HCT116 (cell line): ENCODE measurements around the gene PCGF2. TPM values are rescaled to one million over a fixed set of nuclear protein-coding genes. Genes with fewer than 3 reads are reported as not detected.

ENCODE experiments used
- ATAC-seq: fragments of 200-7000 bp; cut with Tn5 transposase; 2 replicates; pipeline ENCODE4 v1.9.1; 2020; ENCODE audit warnings: mild to moderate bottlenecking, moderate library complexity
- BruUV-seq: library from RNA; stranded (reverse); fragments of 400-500 nt; replicated peaks from 2 replicates; lab custom pipeline; 2021; lab: Mats Ljungman, UMichigan
- CTCF ChIA-PET: fragments of 300-600 bp; sonication (Branson Sonifier 250); formaldehyde crosslinking; loops from one replicate; lab custom pipeline; 2021; ENCODE audit warnings: antibody characterized with exemption; lab: Charles Lee
- POLR2A ChIA-PET: fragments of 300-600, 350-600 bp; sonication (Branson Sonifier 250); formaldehyde crosslinking; loops from one replicate; lab custom pipeline; 2021; ENCODE audit warnings: antibody characterized with exemption; lab: Charles Lee
- RAD21 ChIA-PET, 2 experiments: fragments of 300-600 bp; sonication (Branson Sonifier 250); formaldehyde crosslinking; loops; one replicate each; lab custom pipeline; 2023; ENCODE audit warnings: low total read pairs in 2 of 2; ENCODE audit not compliant: uncharacterized antibody in 2 of 2, unreplicated experiment in 2 of 2, low non-redundant PET in 1 of 2; lab: Charles Lee
- DNase-seq: peaks from one replicate; pipeline ENCODE4 v3.0.0-alpha.2; 2010; ENCODE audit warnings: low read depth, low spot score
- H2AFZ ChIP-seq: fragments of 200-600 bp; shearing (Covaris generic), sonication (generic); 2 replicates; pipeline ENCODE4 v1.6.1; 2017; ENCODE audit warnings: low read depth, mixed run types, mixed read lengths, antibody characterized with exemption, low read length; ENCODE audit not compliant: poor library complexity, severe bottlenecking
- H3K27ac ChIP-seq: 2 replicates; pipeline ENCODE4 v1.5.1; 2012; ENCODE audit warnings: low read depth, low read length
- H3K27me3 ChIP-seq: fragments of 200-600 bp; sonication (generic); 2 replicates; pipeline ENCODE4 v1.6.1; 2016; ENCODE audit warnings: mixed run types, low read length, mixed read lengths; ENCODE audit not compliant: insufficient read depth
- H3K36me3 ChIP-seq, 2 experiments: fragments of 200-500 bp in 1 of 2; fragments of 200-600 bp in 1 of 2; sonication (Bioruptor generic) in 1 of 2; sonication (generic) in 1 of 2; 2 replicates each; pipeline versions ENCODE4 v1.5.1 to v1.6.1; 2014 to 2016; ENCODE audit warnings: low read length in 2 of 2, inconsistent platforms in 1 of 2, mixed read lengths in 1 of 2, mixed run types in 1 of 2; ENCODE audit not compliant: insufficient read depth in 2 of 2, control insufficient read depth in 1 of 2
- H3K4me1 ChIP-seq, 2 experiments: fragments of 200-600 bp in 1 of 2; sonication (generic) in 1 of 2; 2 replicates each; pipeline versions ENCODE4 v1.5.1 to v1.6.1; 2012 to 2017; ENCODE audit warnings: low read length in 2 of 2, inconsistent platforms in 1 of 2, mild to moderate bottlenecking in 1 of 2, mixed read lengths in 1 of 2, mixed run types in 1 of 2, moderate library complexity in 1 of 2; ENCODE audit not compliant: insufficient read depth in 2 of 2, control insufficient read depth in 1 of 2
- H3K4me2 ChIP-seq: fragments of 200-600 bp; sonication (generic); 2 replicates; pipeline ENCODE4 v1.6.1; 2017; ENCODE audit warnings: mixed run types, low read length, mixed read lengths
- H3K4me3 ChIP-seq, 2 experiments: fragments of 200-600 bp in 1 of 2; sonication (generic) in 1 of 2; replicated peaks in 1 of 2; 2 replicates each; pipeline ENCODE4 v1.5.1; 2011 to 2016; ENCODE audit warnings: low read length in 2 of 2, control low read depth in 1 of 2, low read depth in 1 of 2, mild to moderate bottlenecking in 1 of 2, mixed read lengths in 1 of 2, mixed run types in 1 of 2
- H3K79me2 ChIP-seq: fragments of 200-600 bp; sonication (generic); 2 replicates; pipeline ENCODE4 v1.6.1; 2017; ENCODE audit warnings: mild to moderate bottlenecking, mixed run types, low read length, moderate library complexity, mixed read lengths; ENCODE audit not compliant: insufficient read depth
- H3K9ac ChIP-seq: fragments of 200-600 bp; sonication (generic); 2 replicates; pipeline ENCODE4 v1.6.1; 2016; ENCODE audit warnings: low read length, mixed read lengths
- H3K9me2 ChIP-seq: fragments of 200-600 bp; sonication (generic), shearing (Covaris generic); 2 replicates; pipeline ENCODE4 v1.6.1; 2017; ENCODE audit warnings: mixed run types, mild to moderate bottlenecking, moderate library complexity; ENCODE audit not compliant: insufficient read depth
- H3K9me3 ChIP-seq, 2 experiments: fragments of 200-500 bp in 1 of 2; fragments of 200-600 bp in 1 of 2; sonication (Bioruptor generic) in 1 of 2; sonication (generic) in 1 of 2; 2 replicates each; pipeline ENCODE4 v1.6.1; 2014 to 2017; ENCODE audit warnings: low read length in 2 of 2, mixed read lengths in 2 of 2, inconsistent platforms in 1 of 2, low read depth in 1 of 2, mild to moderate bottlenecking in 1 of 2, mixed run types in 1 of 2, moderate library complexity in 1 of 2; ENCODE audit not compliant: control insufficient read depth in 1 of 2, insufficient read depth in 1 of 2
- H4K20me1 ChIP-seq: fragments of 200-600 bp; sonication (generic), shearing (Covaris generic); 2 replicates; pipeline ENCODE4 v1.6.1; 2017; ENCODE audit warnings: mixed run types, mild to moderate bottlenecking, moderate library complexity; ENCODE audit not compliant: insufficient read depth
- FOSL1 ChIP-seq: IDR thresholded peaks from 2 replicates; pipeline ENCODE4 v1.6.1; 2012; ENCODE audit warnings: low read depth
- JUND ChIP-seq: IDR thresholded peaks from 2 replicates; pipeline ENCODE4 v1.6.1; 2012
- POLR2A ChIP-seq: IDR thresholded peaks from 2 replicates; pipeline ENCODE4 v1.7.0; 2011; ENCODE audit warnings: borderline replicate concordance; ENCODE audit not compliant: insufficient read depth, insufficient read length; ENCODE audit errors: extremely low read depth
- SP1 ChIP-seq: IDR thresholded peaks from 2 replicates; pipeline ENCODE4 v1.6.1; 2012; ENCODE audit warnings: low read depth
- SRF ChIP-seq: IDR thresholded peaks from 2 replicates; pipeline ENCODE4 v1.6.1; 2012; ENCODE audit warnings: low read depth
- YY1 ChIP-seq: IDR thresholded peaks from 2 replicates; pipeline ENCODE4 v1.6.1; 2011; ENCODE audit warnings: low read length, low read depth, moderate library complexity, mild to moderate bottlenecking; ENCODE audit not compliant: insufficient replicate concordance; ENCODE audit errors: extremely low read depth
- ZFX ChIP-seq: fragments of 450-650 bp; IDR thresholded peaks from 2 replicates; pipeline ENCODE4 v1.6.1; 2017
- ZNF274 ChIP-seq: fragments of 200-500 bp; sonication (Bioruptor generic); IDR thresholded peaks from 2 replicates; pipeline ENCODE4 v1.6.1; 2014; ENCODE audit warnings: mild to moderate bottlenecking, low read depth, low read length, inconsistent platforms
- intact Hi-C: fragments of 100-400 bp; cut with micrococcal nuclease; formaldehyde crosslinking; loops from 2 replicates; pipeline ENCODE4 v1.10.0; 2022
- total RNA-seq: library from RNA; stranded (reverse); gene quantifications from one replicate; pipeline ENCODE4 v1.2.1, GENCODE V29; 2021; ENCODE audit not compliant: unreplicated experiment
- TF ChIP-seq, protein P1 (sequence below): IDR thresholded peaks from 2 replicates; pipeline ENCODE4 v1.6.1; 2011; ENCODE audit warnings: mild to moderate bottlenecking, low read length, moderate library complexity; ENCODE audit not compliant: insufficient replicate concordance; ENCODE audit errors: extremely low read depth
- TF ChIP-seq, protein P2 (sequence below): IDR thresholded peaks from 2 replicates; pipeline ENCODE4 v1.6.1; 2012

The PCGF2 gene
- total RNA-seq, 1 experiment from 2014 or later, result 64.6 TPM

DNA sequence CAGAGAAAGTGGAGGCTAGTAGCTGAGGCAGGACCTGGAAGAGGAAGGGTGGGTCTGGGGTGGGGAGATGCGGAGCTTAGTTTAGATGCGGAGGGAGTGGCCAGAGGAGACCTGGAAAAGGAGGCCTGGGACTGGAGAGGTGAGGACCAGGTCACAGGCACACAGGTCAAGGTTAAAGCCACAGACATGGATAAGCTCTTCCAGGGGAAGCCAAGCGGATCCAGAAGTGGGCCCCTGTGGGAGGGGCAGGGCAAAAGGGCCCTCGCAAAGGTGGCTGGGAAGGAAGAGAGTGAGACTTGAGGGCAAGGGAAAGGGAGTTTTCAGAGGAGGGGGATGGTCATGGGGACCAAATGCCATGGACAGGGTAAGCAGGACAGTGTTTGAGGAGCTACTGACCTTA is 57.0 kb downstream of the PCGF2 start:
- POLR2A ChIA-PET, result interaction anchor here (1.0 kb wide), 1 partner anchor 163 kb away, joined by 3 read pairs; the partner anchor contains the start of gene RPL23
- Histone ChIP-seq H3K9me3 (no peaks in the 10 kb centered on the region), H3K4me3 (no peak overlapping the region)
- DNase-seq, result no peak
- TF ChIP-seq SRF (no peak), JUND (no peak), POLR2A (no peak), ZNF274 (no peak), YY1 (no peak), ZFX (no peak)
- TF ChIP-seq, all 23 proteins: peak for 0
- no peaks in the 10 kb centered on the region for H3K36me3 ChIP-seq
- H4K20me1 ChIP-seq, result no peaks in the 10 kb centered on the region
- H3K27ac ChIP-seq, result no peak overlapping the region
- no peak overlapping the region for H3K4me2 ChIP-seq
- H2AFZ ChIP-seq, result no peak overlapping the region
- no peak overlapping the region for H3K9ac ChIP-seq
- no peaks in the 10 kb centered on the region for H3K27me3 ChIP-seq
- intact Hi-C loops, result no loop called here
- CTCF ChIA-PET, result no interaction called here
- no peak for ATAC-seq
- BruUV-seq, result no TSS peak
- RAD21 ChIA-PET, result no interaction called here
- H3K9me2 ChIP-seq, result no peaks in the 10 kb centered on the region
- no peaks in the 10 kb centered on the region for H3K79me2 ChIP-seq
- H3K4me1 ChIP-seq, result peaks cover 3 to 11% of the 10 kb centered on the region in 2 experiments; a peak in 2 of 4 replicates

DNA sequence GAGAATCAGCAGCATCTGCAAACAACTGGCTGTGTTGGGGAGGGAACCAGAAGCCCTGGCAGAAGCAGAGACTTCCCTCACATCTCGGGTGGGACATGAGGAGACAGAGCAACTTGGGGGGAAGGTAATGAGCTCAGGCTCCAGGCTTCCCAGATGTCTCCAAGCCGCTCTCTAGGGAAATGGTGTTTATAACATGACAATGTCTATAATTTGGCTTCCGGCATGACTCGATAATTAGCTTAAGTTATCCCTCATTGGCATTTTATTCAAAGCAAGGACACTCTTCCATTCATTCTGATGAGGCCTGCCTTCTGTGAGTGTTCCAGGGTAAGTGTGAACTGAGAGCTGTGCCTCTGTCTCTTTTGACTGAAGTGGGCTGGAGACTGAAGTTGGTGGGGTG is 57.8 kb downstream of the PCGF2 start:
- ChIA-PET CTCF (no interaction called here), POLR2A (interaction anchor here (1.0 kb wide), 1 partner anchor 163 kb away, joined by 3 read pairs; the partner anchor contains the start of gene RPL23), RAD21 (no interaction called here)
- H3K79me2 ChIP-seq, result no peaks in the 10 kb centered on the region
- peaks cover 3 to 11% of the 10 kb centered on the region in 2 experiments; a peak in 2 of 4 replicates for H3K4me1 ChIP-seq
- no peak overlapping the region for H3K27ac ChIP-seq
- ATAC-seq (no peak), DNase-seq (no peak)
- no peaks in the 10 kb centered on the region for H3K36me3 ChIP-seq
- BruUV-seq, result no TSS peak
- intact Hi-C loops, result no loop called here
- no peaks in the 10 kb centered on the region for H3K27me3 ChIP-seq
- H3K4me3 ChIP-seq, result no peak overlapping the region
- no peaks in the 10 kb centered on the region for H3K9me2 ChIP-seq
- H3K9me3 ChIP-seq, result no peaks in the 10 kb centered on the region
- H2AFZ ChIP-seq, result no peak overlapping the region
- no peak overlapping the region for H3K4me2 ChIP-seq
- H3K9ac ChIP-seq, result no peak overlapping the region
- H4K20me1 ChIP-seq, result no peaks in the 10 kb centered on the region
- TF ChIP-seq, protein P1, sequence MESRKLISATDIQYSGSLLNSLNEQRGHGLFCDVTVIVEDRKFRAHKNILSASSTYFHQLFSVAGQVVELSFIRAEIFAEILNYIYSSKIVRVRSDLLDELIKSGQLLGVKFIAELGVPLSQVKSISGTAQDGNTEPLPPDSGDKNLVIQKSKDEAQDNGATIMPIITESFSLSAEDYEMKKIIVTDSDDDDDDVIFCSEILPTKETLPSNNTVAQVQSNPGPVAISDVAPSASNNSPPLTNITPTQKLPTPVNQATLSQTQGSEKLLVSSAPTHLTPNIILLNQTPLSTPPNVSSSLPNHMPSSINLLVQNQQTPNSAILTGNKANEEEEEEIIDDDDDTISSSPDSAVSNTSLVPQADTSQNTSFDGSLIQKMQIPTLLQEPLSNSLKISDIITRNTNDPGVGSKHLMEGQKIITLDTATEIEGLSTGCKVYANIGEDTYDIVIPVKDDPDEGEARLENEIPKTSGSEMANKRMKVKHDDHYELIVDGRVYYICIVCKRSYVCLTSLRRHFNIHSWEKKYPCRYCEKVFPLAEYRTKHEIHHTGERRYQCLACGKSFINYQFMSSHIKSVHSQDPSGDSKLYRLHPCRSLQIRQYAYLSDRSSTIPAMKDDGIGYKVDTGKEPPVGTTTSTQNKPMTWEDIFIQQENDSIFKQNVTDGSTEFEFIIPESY, result no peak
- TF ChIP-seq SRF, result no peak
- TF ChIP-seq, protein P2, sequence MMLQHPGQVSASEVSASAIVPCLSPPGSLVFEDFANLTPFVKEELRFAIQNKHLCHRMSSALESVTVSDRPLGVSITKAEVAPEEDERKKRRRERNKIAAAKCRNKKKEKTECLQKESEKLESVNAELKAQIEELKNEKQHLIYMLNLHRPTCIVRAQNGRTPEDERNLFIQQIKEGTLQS, result no peak
- no peak for TF ChIP-seq SP1
- TF ChIP-seq ZFX, result no peak
- no peak for TF ChIP-seq YY1
- no peak for TF ChIP-seq FOSL1
